B cell (primary cell): Measurements from ENCODE around the gene MOB3A. TPM values are rescaled to one million over a fixed set of nuclear protein-coding genes. Genes with fewer than 3 reads are reported as not detected.

Experiments
- ATAC-seq: fragments of 200-7000 bp; cut with Tn5 transposase; one replicate; pipeline ENCODE4 v1.10.0; 2021; ENCODE audit warnings: low read depth, mild to moderate bottlenecking, moderate number of reproducible peaks, moderate library complexity
- CTCF ChIA-PET: fragments of 350-600 bp; sonication (Branson Sonifier 250); formaldehyde crosslinking; loops from one replicate; lab custom pipeline; 2021; ENCODE audit warnings: antibody characterized with exemption, inconsistent platforms; lab: Charles Lee
- POLR2A ChIA-PET: fragments of 350-600 bp; sonication (Branson Sonifier 250); formaldehyde crosslinking; loops from one replicate; lab custom pipeline; 2021; ENCODE audit warnings: antibody characterized with exemption; lab: Charles Lee
- DNase-seq: peaks from one replicate; pipeline ENCODE4 v3.0.0; 2013
- H2AFZ ChIP-seq: 2 replicates; pipeline ENCODE4 v1.6.1; 2012; ENCODE audit warnings: mild to moderate bottlenecking, low read depth, low read length; ENCODE audit not compliant: insufficient read depth, poor library complexity, severe bottlenecking
- H3K27ac ChIP-seq, 2 donors: 1 replicate in 1 of 2; 2 replicates in 1 of 2; pipeline ENCODE4 v1.5.1; 2012 to 2013; ENCODE audit warnings: low read length in 2 of 2, mild to moderate bottlenecking in 2 of 2, moderate library complexity in 1 of 2
- H3K27me3 ChIP-seq, 4 experiments: fragments of 200-600 bp in 1 of 4; sonication (generic) in 1 of 4; replicated peaks in 1 of 4; 1 replicate in 2 of 4; 2 replicates in 2 of 4; pipeline versions ENCODE4 v1.6.1 to v1.7.0; 2013 to 2016; ENCODE audit warnings: low read length in 3 of 4, mild to moderate bottlenecking in 2 of 4, mixed read lengths in 1 of 4, moderate library complexity in 1 of 4; ENCODE audit not compliant: insufficient read depth in 4 of 4, control insufficient read depth in 3 of 4; ENCODE audit errors: control extremely low read depth in 1 of 4
- H3K36me3 ChIP-seq, 2 experiments: replicated peaks in 1 of 2; 1 replicate in 1 of 2; 2 replicates in 1 of 2; pipeline versions ENCODE4 v1.6.1 to v1.7.1; 2013; ENCODE audit warnings: low read length in 1 of 2; ENCODE audit not compliant: insufficient read depth in 2 of 2, control insufficient read depth in 1 of 2; ENCODE audit errors: control extremely low read depth in 1 of 2, extremely low read depth in 1 of 2
- H3K4me1 ChIP-seq, 2 donors: fragments of 200-600 bp in 1 of 2; sonication (generic) in 1 of 2; 1 replicate in 1 of 2; 2 replicates in 1 of 2; pipeline versions ENCODE4 v1.5.1 to v1.6.1; 2013 to 2017; ENCODE audit warnings: low read length in 2 of 2; ENCODE audit not compliant: control insufficient read depth in 2 of 2, insufficient read depth in 2 of 2
- H3K4me2 ChIP-seq: replicated peaks from 2 replicates; pipeline ENCODE3; 2012; ENCODE audit warnings: mild to moderate bottlenecking, low read depth, low read length; ENCODE audit not compliant: poor library complexity, severe bottlenecking
- H3K4me3 ChIP-seq, 5 experiments: fragments of 200-600 bp in 1 of 5; sonication (generic) in 1 of 5; 1 replicate in 3 of 5; 2 replicates in 2 of 5; pipeline versions ENCODE4 v1.5.1 to v1.7.0; 2011 to 2016; ENCODE audit warnings: low read length in 4 of 5, mild to moderate bottlenecking in 4 of 5, low read depth in 2 of 5, control low read depth in 1 of 5, moderate library complexity in 1 of 5; ENCODE audit not compliant: insufficient read depth in 1 of 5; ENCODE audit errors: control extremely low read depth in 1 of 5, extremely low read depth in 1 of 5
- H3K79me2 ChIP-seq: fragments of 200-600 bp; sonication (generic); one replicate; pipeline ENCODE4 v1.6.0; 2016; ENCODE audit warnings: low read length; ENCODE audit not compliant: control insufficient read depth, insufficient read depth
- H3K9ac ChIP-seq: fragments of 200-600 bp; sonication (generic); 2 replicates; pipeline ENCODE4 v1.6.1; 2017; ENCODE audit warnings: mild to moderate bottlenecking, low read length, moderate library complexity
- H3K9me3 ChIP-seq, 3 donors: one replicate each; pipeline versions ENCODE4 v1.6.1 to v1.7.1; 2013; ENCODE audit warnings: low read length in 2 of 3; ENCODE audit not compliant: control insufficient read depth in 2 of 3, insufficient read depth in 1 of 3; ENCODE audit errors: control extremely low read depth in 1 of 3
- H4K20me1 ChIP-seq: 2 replicates; pipeline ENCODE4 v1.6.0; 2012; ENCODE audit warnings: mild to moderate bottlenecking, low read length; ENCODE audit not compliant: insufficient read depth, control insufficient read depth, poor library complexity, severe bottlenecking
- H3K27ac Mint-ChIP-seq: one replicate; pipeline ENCODE4 v1.8.0; 2021; ENCODE audit warnings: mixed read lengths
- H3K27me3 Mint-ChIP-seq: one replicate; pipeline ENCODE4 v1.8.0; 2021; ENCODE audit warnings: mixed read lengths
- H3K4me1 Mint-ChIP-seq: one replicate; pipeline ENCODE4 v1.8.0; 2021; ENCODE audit warnings: mixed read lengths
- H3K4me3 Mint-ChIP-seq: one replicate; pipeline ENCODE4 v1.8.0; 2021; ENCODE audit warnings: mixed read lengths
- H3K9me3 Mint-ChIP-seq: one replicate; pipeline ENCODE4 v1.8.0; 2022; ENCODE audit warnings: mixed read lengths; ENCODE audit not compliant: insufficient read depth
- EZH2 ChIP-seq: IDR thresholded peaks from 2 replicates; pipeline ENCODE4 v1.6.1; 2012; ENCODE audit warnings: borderline replicate concordance, low read depth, mild to moderate bottlenecking, moderate library complexity, low read length; ENCODE audit not compliant: insufficient read depth, poor library complexity, severe bottlenecking
- WGBS: methylation state at CpG from one replicate; pipeline ENCODE4 v1.1.5; 2013; ENCODE audit warnings: missing lambda C conversion rate; ENCODE audit not compliant: insufficient coverage; 5-methylcytosine and 5-hydroxymethylcytosine counted together
- intact Hi-C: fragments of 100-400 bp; cut with micrococcal nuclease; formaldehyde crosslinking; loops from one replicate; pipeline ENCODE4 v1.10.0; 2022
- polyA plus RNA-seq: library from polyadenylated mRNA; depleted of rRNA; stranded (reverse); fragments of >200 nt; gene quantifications from 2 replicates; pipeline ENCODE4 v1.2.3, GENCODE V29; 2012
- total RNA-seq, 2 donors: library from RNA; stranded (reverse); fragments of 120-200 nt in 1 of 2; gene quantifications; 1 replicate in 1 of 2; 2 replicates in 1 of 2; pipeline versions ENCODE4 v1.2.3 to v1.2.4, GENCODE V29; 2013 to 2022
- TF ChIP-seq, protein P1 (sequence below): fragments of 200-600 bp; IDR thresholded peaks from one replicate; pipeline ENCODE4 v1.8.0; 2022; ENCODE audit warnings: antibody characterized with exemption, mild to moderate bottlenecking

The MOB3A gene
- total and polyA plus RNA-seq, 2 donors (not counting 1 experiment from before 2014, with no cell fraction given), result 190 to 228 TPM

DNA sequence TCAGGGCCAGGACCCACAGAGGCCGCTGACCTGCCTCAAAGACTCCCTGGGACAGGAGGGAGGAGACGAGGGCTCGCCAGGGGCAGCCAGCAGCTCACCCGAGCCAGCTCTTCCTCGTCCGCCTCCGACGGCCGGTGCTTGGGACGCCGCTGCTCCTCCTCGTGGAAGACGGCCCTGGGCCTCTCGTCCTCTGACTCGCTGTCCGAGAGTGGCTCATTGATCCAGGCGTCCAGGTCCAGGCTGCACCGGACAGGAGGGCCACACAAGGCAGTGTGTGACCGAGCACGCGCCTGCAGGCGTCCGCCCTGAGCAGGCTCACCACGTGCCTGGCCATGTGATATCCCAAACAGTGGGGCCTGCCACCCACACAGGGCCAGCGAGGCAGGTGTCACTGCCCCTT lies 20.4 kb upstream of the MOB3A start:
- H3K27me3 Mint-ChIP-seq, result no peaks in the 10 kb centered on the region
- Histone ChIP-seq H3K4me3 (no peak overlapping the region), H3K36me3 (peaks cover 0 to 91% of the 10 kb centered on the region in 2 experiments), H3K9ac (no peak overlapping the region), H3K4me2 (no peak overlapping the region), H3K79me2 (peaks cover 35% of the 10 kb centered on the region), H4K20me1 (peaks cover 37% of the 10 kb centered on the region), H3K27ac (no peak overlapping the region), H2AFZ (no peak overlapping the region), H3K9me3 (no peaks in the 10 kb centered on the region), H3K27me3 (no peaks in the 10 kb centered on the region), H3K4me1 (no peaks in the 10 kb centered on the region)
- ATAC-seq (no peak), DNase-seq (no peak)
- ChIA-PET CTCF (no interaction called here), POLR2A (no interaction called here)
- TF ChIP-seq, protein P1, sequence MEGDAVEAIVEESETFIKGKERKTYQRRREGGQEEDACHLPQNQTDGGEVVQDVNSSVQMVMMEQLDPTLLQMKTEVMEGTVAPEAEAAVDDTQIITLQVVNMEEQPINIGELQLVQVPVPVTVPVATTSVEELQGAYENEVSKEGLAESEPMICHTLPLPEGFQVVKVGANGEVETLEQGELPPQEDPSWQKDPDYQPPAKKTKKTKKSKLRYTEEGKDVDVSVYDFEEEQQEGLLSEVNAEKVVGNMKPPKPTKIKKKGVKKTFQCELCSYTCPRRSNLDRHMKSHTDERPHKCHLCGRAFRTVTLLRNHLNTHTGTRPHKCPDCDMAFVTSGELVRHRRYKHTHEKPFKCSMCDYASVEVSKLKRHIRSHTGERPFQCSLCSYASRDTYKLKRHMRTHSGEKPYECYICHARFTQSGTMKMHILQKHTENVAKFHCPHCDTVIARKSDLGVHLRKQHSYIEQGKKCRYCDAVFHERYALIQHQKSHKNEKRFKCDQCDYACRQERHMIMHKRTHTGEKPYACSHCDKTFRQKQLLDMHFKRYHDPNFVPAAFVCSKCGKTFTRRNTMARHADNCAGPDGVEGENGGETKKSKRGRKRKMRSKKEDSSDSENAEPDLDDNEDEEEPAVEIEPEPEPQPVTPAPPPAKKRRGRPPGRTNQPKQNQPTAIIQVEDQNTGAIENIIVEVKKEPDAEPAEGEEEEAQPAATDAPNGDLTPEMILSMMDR, result no peak
- TF ChIP-seq EZH2, result no peak
- WGBS, result 97% methylated on average over 25 of the region's 25 CpGs
- no peak overlapping the region for H3K4me3 Mint-ChIP-seq
- no peak overlapping the region for H3K27ac Mint-ChIP-seq
- H3K9me3 Mint-ChIP-seq, result no peaks in the 10 kb centered on the region
- H3K4me1 Mint-ChIP-seq, result peaks cover 2% of the 10 kb centered on the region
- intact Hi-C loops, result no loop called here

GRCh38 chr19:2115911-2116426 lies 19.8 kb upstream of the MOB3A start:
- no peak for TF ChIP-seq EZH2
- TF ChIP-seq, protein P1, result no peak
- intact Hi-C loops, result no loop called here
- no peaks in the 10 kb centered on the region for H3K27me3 ChIP-seq
- 96% methylated on average over 21 of the region's 24 CpGs for WGBS
- H3K79me2 ChIP-seq, result peaks cover 35% of the 10 kb centered on the region
- peaks cover 2% of the 10 kb centered on the region for H3K4me1 Mint-ChIP-seq
- no peaks in the 10 kb centered on the region for H3K9me3 Mint-ChIP-seq
- POLR2A ChIA-PET, result interaction anchor here (0.5 kb wide), 1 partner anchor 49 kb away, joined by 4 read pairs; no protein-coding TSS in a partner anchor
- ATAC-seq, result no peak
- peaks cover 0 to 91% of the 10 kb centered on the region in 2 experiments for H3K36me3 ChIP-seq
- no peak overlapping the region for H3K27ac ChIP-seq
- peaks cover 36% of the 10 kb centered on the region for H4K20me1 ChIP-seq
- CTCF ChIA-PET, result no interaction called here
- H2AFZ ChIP-seq, result no peak overlapping the region
- H3K9me3 ChIP-seq, result no peaks in the 10 kb centered on the region
- no peak overlapping the region for H3K4me3 Mint-ChIP-seq
- H3K4me2 ChIP-seq, result no peak overlapping the region
- H3K9ac ChIP-seq, result no peak overlapping the region
- H3K27ac Mint-ChIP-seq, result no peak overlapping the region
- no peaks in the 10 kb centered on the region for H3K4me1 ChIP-seq
- DNase-seq, result no peak
- no peak overlapping the region for H3K4me3 ChIP-seq
- no peaks in the 10 kb centered on the region for H3K27me3 Mint-ChIP-seq
